ENCODE results near the gene CT55.
A peak's percentile ranks its signal among the peaks of the same experiment; 100 is the strongest.
"Not testable (repeated sequence)": the region's sequence is repeated elsewhere in the genome, so short reads cannot be mapped to it uniquely, and the experiment has no call there.

DNA sequence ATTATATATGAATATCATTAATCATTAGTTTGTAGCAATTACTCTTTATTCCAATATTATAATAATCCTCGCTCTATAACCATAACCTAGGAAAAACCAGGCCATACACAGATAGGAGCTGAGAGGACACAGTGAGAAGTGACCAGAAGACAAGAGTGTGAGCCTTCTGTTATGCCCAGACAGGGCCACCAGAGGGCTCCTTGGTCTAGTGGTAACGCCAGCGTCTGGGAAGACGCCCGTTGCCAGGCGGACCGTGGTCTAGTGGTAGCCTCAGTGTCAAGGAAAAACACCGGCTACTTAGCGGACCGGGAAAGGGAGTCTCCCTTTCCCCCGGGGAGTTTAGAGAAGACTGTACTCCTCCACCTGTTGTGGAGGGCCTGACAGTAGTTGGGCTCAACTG, 35.2 kb upstream of the CT55 start:
- not testable (repeated sequence) for TF ChIP-seq EZH2 (IDR thresholded peaks at IDR 0.05; ENCODE audit: low read depth)
- TF ChIP-seq, protein P1, sequence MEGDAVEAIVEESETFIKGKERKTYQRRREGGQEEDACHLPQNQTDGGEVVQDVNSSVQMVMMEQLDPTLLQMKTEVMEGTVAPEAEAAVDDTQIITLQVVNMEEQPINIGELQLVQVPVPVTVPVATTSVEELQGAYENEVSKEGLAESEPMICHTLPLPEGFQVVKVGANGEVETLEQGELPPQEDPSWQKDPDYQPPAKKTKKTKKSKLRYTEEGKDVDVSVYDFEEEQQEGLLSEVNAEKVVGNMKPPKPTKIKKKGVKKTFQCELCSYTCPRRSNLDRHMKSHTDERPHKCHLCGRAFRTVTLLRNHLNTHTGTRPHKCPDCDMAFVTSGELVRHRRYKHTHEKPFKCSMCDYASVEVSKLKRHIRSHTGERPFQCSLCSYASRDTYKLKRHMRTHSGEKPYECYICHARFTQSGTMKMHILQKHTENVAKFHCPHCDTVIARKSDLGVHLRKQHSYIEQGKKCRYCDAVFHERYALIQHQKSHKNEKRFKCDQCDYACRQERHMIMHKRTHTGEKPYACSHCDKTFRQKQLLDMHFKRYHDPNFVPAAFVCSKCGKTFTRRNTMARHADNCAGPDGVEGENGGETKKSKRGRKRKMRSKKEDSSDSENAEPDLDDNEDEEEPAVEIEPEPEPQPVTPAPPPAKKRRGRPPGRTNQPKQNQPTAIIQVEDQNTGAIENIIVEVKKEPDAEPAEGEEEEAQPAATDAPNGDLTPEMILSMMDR (conservative IDR thresholded peaks at IDR 0.05), result peak; percentile 71
